Measurements from ENCODE around the gene CDC20.

DNA sequence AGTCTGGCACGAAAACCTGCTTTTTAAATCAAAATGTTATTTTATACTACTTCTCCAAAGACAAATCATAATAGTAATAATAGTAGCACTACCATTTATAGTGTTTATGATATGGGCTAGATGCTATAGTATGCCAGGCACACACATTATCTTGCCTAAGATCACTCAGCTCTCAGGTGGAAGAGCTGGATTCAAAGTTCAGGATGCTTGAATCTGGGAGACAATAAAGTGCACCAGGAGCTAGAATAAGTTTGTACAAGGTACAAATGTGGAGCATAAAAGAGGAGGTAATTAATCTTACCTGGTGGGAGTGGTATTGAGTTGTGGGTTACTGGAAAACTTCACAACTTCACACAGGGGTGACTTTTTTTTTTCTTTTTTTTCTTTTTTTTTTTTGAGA, 19.1 kb downstream of the CDC20 start:
- TF ChIP-seq, protein P1, sequence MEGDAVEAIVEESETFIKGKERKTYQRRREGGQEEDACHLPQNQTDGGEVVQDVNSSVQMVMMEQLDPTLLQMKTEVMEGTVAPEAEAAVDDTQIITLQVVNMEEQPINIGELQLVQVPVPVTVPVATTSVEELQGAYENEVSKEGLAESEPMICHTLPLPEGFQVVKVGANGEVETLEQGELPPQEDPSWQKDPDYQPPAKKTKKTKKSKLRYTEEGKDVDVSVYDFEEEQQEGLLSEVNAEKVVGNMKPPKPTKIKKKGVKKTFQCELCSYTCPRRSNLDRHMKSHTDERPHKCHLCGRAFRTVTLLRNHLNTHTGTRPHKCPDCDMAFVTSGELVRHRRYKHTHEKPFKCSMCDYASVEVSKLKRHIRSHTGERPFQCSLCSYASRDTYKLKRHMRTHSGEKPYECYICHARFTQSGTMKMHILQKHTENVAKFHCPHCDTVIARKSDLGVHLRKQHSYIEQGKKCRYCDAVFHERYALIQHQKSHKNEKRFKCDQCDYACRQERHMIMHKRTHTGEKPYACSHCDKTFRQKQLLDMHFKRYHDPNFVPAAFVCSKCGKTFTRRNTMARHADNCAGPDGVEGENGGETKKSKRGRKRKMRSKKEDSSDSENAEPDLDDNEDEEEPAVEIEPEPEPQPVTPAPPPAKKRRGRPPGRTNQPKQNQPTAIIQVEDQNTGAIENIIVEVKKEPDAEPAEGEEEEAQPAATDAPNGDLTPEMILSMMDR (conservative IDR thresholded peaks at IDR 0.05; ENCODE audit: low read depth, low read length) = no peak
- TF ChIP-seq, protein P2, sequence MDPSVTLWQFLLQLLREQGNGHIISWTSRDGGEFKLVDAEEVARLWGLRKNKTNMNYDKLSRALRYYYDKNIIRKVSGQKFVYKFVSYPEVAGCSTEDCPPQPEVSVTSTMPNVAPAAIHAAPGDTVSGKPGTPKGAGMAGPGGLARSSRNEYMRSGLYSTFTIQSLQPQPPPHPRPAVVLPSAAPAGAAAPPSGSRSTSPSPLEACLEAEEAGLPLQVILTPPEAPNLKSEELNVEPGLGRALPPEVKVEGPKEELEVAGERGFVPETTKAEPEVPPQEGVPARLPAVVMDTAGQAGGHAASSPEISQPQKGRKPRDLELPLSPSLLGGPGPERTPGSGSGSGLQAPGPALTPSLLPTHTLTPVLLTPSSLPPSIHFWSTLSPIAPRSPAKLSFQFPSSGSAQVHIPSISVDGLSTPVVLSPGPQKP (IDR thresholded peaks at IDR 0.05; ENCODE audit: borderline replicate concordance, low read depth, low read length) = no peak
- TF ChIP-seq, protein P3, sequence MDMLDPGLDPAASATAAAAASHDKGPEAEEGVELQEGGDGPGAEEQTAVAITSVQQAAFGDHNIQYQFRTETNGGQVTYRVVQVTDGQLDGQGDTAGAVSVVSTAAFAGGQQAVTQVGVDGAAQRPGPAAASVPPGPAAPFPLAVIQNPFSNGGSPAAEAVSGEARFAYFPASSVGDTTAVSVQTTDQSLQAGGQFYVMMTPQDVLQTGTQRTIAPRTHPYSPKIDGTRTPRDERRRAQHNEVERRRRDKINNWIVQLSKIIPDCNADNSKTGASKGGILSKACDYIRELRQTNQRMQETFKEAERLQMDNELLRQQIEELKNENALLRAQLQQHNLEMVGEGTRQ (IDR thresholded peaks at IDR 0.05; ENCODE audit: low read depth, low read length) = no peak
- TF ChIP-seq POLR2A (IDR thresholded peaks at IDR 0.05; ENCODE audit: low read depth, low read length) (no peak), CEBPB (IDR thresholded peaks at IDR 0.05; ENCODE audit: low read depth, low read length) (no peak), MAFK (IDR thresholded peaks at IDR 0.05; ENCODE audit: low read depth, low read length) (no peak), SMC3 (IDR thresholded peaks at IDR 0.05; ENCODE audit: low read depth, low read length) (no peak)

Measured in IMR-90 (cell line).